ENCODE results near the gene SLC6A3. TPM values are rescaled to one million over a fixed set of nuclear protein-coding genes. Genes with fewer than 3 reads are reported as not detected.

The SLC6A3 gene
- total RNA-seq, 2 experiments from 2014 or later: not detected

DNA sequence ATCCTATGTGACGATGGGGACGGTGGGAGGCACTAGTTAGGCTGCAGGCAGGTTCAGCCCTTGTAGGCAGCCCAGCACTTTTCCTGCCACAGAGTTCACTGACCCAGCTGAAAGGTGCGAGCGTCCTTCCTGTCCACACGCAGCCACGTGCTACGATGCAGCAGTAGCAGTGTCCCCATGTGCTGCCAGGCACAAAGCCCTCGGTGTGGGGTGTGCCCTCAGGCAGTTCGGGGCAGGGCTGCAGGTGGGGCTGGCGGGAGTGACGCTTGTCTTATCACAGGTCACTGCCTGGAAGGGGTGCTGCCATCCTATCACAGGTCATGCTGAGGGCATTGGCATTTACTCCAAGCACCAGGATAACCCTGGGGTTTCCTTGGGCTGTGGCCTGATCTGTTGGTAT is 53.5 kb downstream of the SLC6A3 start:
- H3K9me3 Mint-ChIP-seq: no peaks in the 10 kb centered on the region
- ChIA-PET POLR2A (no interaction called here), CTCF (no interaction called here)
- no peak for ATAC-seq
- peaks cover 4% of the 10 kb centered on the region for H3K4me1 Mint-ChIP-seq (ENCODE audit: low read depth)
- peaks cover 12% of the 10 kb centered on the region for H3K27me3 Mint-ChIP-seq
- no peak overlapping the region for H3K27ac Mint-ChIP-seq
- intact Hi-C loops (cut with micrococcal nuclease): no loop called here
- no peaks in the 10 kb centered on the region for H3K36me3 Mint-ChIP-seq (ENCODE audit: low read depth)
- no peak overlapping the region for H3K4me3 Mint-ChIP-seq
- TF ChIP-seq, protein P1, sequence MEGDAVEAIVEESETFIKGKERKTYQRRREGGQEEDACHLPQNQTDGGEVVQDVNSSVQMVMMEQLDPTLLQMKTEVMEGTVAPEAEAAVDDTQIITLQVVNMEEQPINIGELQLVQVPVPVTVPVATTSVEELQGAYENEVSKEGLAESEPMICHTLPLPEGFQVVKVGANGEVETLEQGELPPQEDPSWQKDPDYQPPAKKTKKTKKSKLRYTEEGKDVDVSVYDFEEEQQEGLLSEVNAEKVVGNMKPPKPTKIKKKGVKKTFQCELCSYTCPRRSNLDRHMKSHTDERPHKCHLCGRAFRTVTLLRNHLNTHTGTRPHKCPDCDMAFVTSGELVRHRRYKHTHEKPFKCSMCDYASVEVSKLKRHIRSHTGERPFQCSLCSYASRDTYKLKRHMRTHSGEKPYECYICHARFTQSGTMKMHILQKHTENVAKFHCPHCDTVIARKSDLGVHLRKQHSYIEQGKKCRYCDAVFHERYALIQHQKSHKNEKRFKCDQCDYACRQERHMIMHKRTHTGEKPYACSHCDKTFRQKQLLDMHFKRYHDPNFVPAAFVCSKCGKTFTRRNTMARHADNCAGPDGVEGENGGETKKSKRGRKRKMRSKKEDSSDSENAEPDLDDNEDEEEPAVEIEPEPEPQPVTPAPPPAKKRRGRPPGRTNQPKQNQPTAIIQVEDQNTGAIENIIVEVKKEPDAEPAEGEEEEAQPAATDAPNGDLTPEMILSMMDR (IDR thresholded peaks at IDR 0.05): no peak
- DNase-seq: no peak

DNA sequence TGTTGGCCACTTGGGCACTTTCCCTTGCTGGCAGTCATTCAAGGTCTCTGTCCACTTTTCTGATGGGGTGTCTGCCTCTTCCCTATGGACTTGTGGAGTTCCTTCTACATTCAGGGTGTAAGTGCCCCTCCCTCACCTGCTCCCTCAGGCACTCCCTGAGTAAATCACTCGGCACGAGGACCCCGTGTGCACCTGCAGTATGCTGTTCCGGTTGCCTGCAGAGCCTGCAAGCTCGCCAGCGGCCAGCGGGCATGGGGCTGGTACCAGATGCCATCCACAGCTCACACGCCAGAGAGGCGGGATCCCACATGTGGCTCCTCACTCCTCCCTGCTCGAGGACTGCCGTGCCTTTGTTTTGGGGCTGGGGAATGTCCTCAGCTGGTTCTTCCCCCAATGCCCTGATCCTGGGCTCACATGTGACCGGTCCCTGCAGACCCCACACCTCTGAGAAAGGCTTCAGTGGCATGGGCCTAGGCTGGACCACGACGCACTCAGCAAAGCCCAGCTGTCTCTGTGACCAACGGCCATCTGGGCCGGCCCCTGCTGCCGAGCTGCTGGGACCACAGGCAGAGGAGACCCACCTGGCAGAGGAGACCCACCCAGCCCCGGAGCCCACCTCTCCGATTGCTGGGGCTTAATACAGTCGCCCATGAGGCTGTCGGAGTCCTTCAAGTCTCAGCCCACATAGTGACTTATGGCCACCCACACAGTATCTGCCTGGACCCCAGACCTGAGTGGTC is 54.2 kb downstream of the SLC6A3 start:
- intact Hi-C loops (cut with micrococcal nuclease): no loop called here
- DNase-seq (no peak), ATAC-seq (no peak)
- Mint-ChIP-seq H3K27ac (no peak overlapping the region), H3K4me1 (ENCODE audit: low read depth) (peaks cover 6% of the 10 kb centered on the region), H3K27me3 (peaks cover 12% of the 10 kb centered on the region), H3K9me3 (no peaks in the 10 kb centered on the region), H3K4me3 (no peak overlapping the region), H3K36me3 (ENCODE audit: low read depth) (no peaks in the 10 kb centered on the region)
- CTCF ChIA-PET: no interaction called here
- POLR2A ChIA-PET: no interaction called here
- TF ChIP-seq, protein P1 (IDR thresholded peaks at IDR 0.05): no peak

DNA sequence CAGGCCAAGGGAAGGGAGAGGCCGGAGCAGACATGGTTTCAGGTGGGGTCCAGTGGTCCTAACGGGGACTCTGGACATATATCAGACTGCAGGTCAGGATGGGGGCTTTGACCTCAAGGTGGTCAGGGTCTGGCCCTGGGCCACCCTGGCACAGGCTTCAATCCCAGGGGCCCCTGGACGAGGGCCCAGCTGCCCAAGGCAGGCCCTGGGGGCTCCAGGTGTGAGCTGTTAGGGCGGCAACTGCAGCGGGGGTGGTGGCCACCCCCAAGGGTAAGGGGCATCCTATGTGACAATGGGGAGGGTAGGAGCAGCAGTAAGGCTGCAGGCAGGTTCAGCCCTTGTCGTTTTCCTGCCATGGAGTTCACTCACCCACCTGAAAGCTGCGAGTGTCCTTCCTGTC is 54.9 kb downstream of the SLC6A3 start:
- intact Hi-C loops (cut with micrococcal nuclease): no loop called here
- TF ChIP-seq, protein P1 (IDR thresholded peaks at IDR 0.05): no peak
- Mint-ChIP-seq H3K27ac (no peak overlapping the region), H3K36me3 (ENCODE audit: low read depth) (no peaks in the 10 kb centered on the region), H3K27me3 (peaks cover 9% of the 10 kb centered on the region), H3K4me3 (no peak overlapping the region), H3K4me1 (ENCODE audit: low read depth) (peaks cover 10% of the 10 kb centered on the region), H3K9me3 (no peaks in the 10 kb centered on the region)
- ATAC-seq (no peak), DNase-seq (no peak)
- ChIA-PET POLR2A (no interaction called here), CTCF (no interaction called here)

DNA sequence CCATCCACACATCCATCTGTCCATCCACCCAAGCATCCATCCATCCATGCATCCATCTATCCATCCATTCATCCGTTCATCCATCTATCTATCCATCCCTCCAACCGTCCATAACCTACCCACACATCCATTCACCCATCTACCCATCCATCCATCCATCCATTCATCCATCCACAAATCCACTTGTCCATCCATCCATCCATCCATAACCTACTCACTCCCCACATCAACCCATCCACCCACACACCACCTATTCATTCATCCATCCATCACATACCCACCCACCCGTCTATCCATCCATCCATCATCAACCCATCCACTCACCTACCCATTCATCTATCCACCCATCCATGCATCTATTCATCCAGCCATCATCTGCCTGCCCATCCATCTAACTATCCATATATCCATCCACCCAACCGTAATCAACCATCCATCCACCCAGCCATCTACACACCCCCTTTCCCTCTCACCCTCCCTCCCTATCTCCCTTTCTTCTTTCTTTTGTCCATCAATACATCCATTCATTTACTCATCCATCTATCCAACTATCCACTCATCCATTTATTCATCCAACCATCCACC is 56.8 kb downstream of the SLC6A3 start:
- CTCF ChIA-PET: no interaction called here
- no peaks in the 10 kb centered on the region for H3K27me3 Mint-ChIP-seq
- H3K36me3 Mint-ChIP-seq (ENCODE audit: low read depth): no peaks in the 10 kb centered on the region
- no peak for DNase-seq
- ATAC-seq: no peak
- H3K4me1 Mint-ChIP-seq (ENCODE audit: low read depth): peaks cover 12% of the 10 kb centered on the region
- H3K4me3 Mint-ChIP-seq: no peak overlapping the region
- H3K9me3 Mint-ChIP-seq: no peaks in the 10 kb centered on the region
- POLR2A ChIA-PET: no interaction called here
- intact Hi-C loops (cut with micrococcal nuclease): loop anchor here (10.0 kb wide), 1 partner anchor 256 kb away; no protein-coding TSS in a partner anchor
- no peak overlapping the region for H3K27ac Mint-ChIP-seq
- TF ChIP-seq, protein P1 (IDR thresholded peaks at IDR 0.05): no peak

DNA sequence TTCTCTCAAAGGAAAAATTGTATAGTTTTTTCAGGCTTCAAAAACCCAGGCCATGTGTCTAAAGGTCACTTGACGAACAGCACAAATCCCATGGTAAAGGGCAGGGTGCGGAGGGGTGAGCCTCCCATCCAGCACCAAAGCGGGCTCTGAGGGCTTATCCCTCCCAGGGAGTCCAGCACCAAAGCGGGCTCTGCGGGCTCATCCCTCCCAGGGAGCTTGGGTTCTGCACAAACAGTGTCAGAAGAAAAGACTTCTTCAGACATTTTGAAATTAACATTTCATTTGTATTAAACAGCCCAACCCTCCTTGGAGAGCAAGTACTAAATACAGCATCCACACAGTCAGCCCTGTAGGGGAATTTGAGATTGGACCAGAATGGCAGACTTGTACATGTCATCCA is 57.4 kb downstream of the SLC6A3 start:
- no peaks in the 10 kb centered on the region for H3K36me3 Mint-ChIP-seq (ENCODE audit: low read depth)

More for the DNA sequence above, 57.4 kb downstream of the SLC6A3 start:
- Mint-ChIP-seq H3K4me3 (no peak overlapping the region), H3K27me3 (no peaks in the 10 kb centered on the region), H3K9me3 (no peaks in the 10 kb centered on the region), H3K27ac (no peak overlapping the region), H3K4me1 (ENCODE audit: low read depth) (peaks cover 12% of the 10 kb centered on the region)
- ATAC-seq (no peak), DNase-seq (no peak)
- ChIA-PET CTCF (no interaction called here), POLR2A (no interaction called here)
- intact Hi-C loops (cut with micrococcal nuclease): loop anchor here (10.0 kb wide), 1 partner anchor 257 kb away; no protein-coding TSS in a partner anchor
- TF ChIP-seq, protein P1 (IDR thresholded peaks at IDR 0.05): no peak
